Breast epithelium (tissue), 4 donors: ENCODE measurements around the gene C16orf86. TPM values are rescaled to one million over a fixed set of nuclear protein-coding genes. Genes with fewer than 3 reads are reported as not detected.

Experiments
- DNase-seq, 2 donors: peaks; one replicate each; pipeline ENCODE4 v3.0.0-alpha.2; 2019; ENCODE audit warnings: low spot score in 2 of 2
- H3K27ac ChIP-seq, 2 donors: fragments of 200-600 bp; sonication (generic) in 1 of 2; one replicate each; pipeline ENCODE4 v1.5.1; 2016 to 2019; ENCODE audit warnings: mild to moderate bottlenecking in 1 of 2
- H3K27me3 ChIP-seq, 2 donors: fragments of 200-600 bp; sonication (generic) in 1 of 2; one replicate each; pipeline versions ENCODE4 v1.5.1 to v1.6.0; 2017 to 2019; ENCODE audit warnings: control low read depth in 1 of 2, mild to moderate bottlenecking in 1 of 2
- H3K36me3 ChIP-seq: fragments of 200-600 bp; one replicate; pipeline ENCODE4 v1.5.1; 2019
- H3K4me1 ChIP-seq, 2 donors: fragments of 200-600 bp; sonication (generic); one replicate each; pipeline ENCODE4 v1.5.1; 2016 to 2019; ENCODE audit warnings: control low read depth in 1 of 2
- H3K4me3 ChIP-seq, 3 donors: fragments of 200-600 bp; sonication (generic); 1 replicate in 2 of 3; 2 replicates in 1 of 3; pipeline ENCODE4 v1.5.1; 2016 to 2019; ENCODE audit warnings: mild to moderate bottlenecking in 3 of 3, moderate library complexity in 2 of 3
- H3K9me3 ChIP-seq, 2 donors: fragments of 200-600 bp; sonication (generic) in 1 of 2; one replicate each; pipeline ENCODE4 v1.5.1; 2016 to 2019; ENCODE audit warnings: control low read depth in 1 of 2
- POLR2A ChIP-seq: fragments of 450-650 bp; IDR thresholded peaks from one replicate; pipeline ENCODE4 v1.6.1; 2016; ENCODE audit warnings: antibody characterized with exemption, mild to moderate bottlenecking, moderate library complexity
- POLR2AphosphoS5 ChIP-seq, 3 donors: sonication (generic); formaldehyde crosslinking; IDR thresholded peaks; one replicate each; pipeline ENCODE4 v1.6.1; 2017; ENCODE audit warnings: antibody characterized with exemption in 3 of 3
- intact Hi-C: fragments of 100-400 bp; cut with DNase I; formaldehyde crosslinking; loops from one replicate; pipeline ENCODE4 v1.15.1; 2023; ENCODE audit warnings: low total_unique reads
- total RNA-seq, 3 donors: library from RNA; depleted of rRNA; stranded (reverse); fragments of >200 nt; gene quantifications; one replicate each; pipeline ENCODE4 v1.1.0, GENCODE V29; 2016
- TF ChIP-seq, protein P1 (sequence below), 3 donors: fragments of 450-650 bp; IDR thresholded peaks; one replicate each; pipeline ENCODE4 v1.5.1; 2016 to 2017; ENCODE audit warnings: antibody characterized with exemption in 3 of 3, mild to moderate bottlenecking in 3 of 3, moderate library complexity in 3 of 3

Gene C16orf86
- total RNA-seq, 3 donors from 2014 or later: 7.2 to 18.1 (median 11.1) TPM

GRCh38 chr16:67667453-67667816, 821 bp downstream of the C16orf86 start:
- Histone ChIP-seq H3K4me3 (peak overlapping the region; percentile 73 to 99 (median 93)), H3K27me3 (no peaks in the 10 kb centered on the region), H3K9me3 (no peaks in the 10 kb centered on the region), H3K36me3 (no peaks in the 10 kb centered on the region), H3K4me1 (peaks cover 12 to 14% of the 10 kb centered on the region in 2 donors), H3K27ac (peak overlapping the region; percentile 89 to 97)
- TF ChIP-seq POLR2A (no peak), POLR2AphosphoS5 (IDR thresholded peaks at IDR 0.05) (no peak)
- TF ChIP-seq, protein P1, sequence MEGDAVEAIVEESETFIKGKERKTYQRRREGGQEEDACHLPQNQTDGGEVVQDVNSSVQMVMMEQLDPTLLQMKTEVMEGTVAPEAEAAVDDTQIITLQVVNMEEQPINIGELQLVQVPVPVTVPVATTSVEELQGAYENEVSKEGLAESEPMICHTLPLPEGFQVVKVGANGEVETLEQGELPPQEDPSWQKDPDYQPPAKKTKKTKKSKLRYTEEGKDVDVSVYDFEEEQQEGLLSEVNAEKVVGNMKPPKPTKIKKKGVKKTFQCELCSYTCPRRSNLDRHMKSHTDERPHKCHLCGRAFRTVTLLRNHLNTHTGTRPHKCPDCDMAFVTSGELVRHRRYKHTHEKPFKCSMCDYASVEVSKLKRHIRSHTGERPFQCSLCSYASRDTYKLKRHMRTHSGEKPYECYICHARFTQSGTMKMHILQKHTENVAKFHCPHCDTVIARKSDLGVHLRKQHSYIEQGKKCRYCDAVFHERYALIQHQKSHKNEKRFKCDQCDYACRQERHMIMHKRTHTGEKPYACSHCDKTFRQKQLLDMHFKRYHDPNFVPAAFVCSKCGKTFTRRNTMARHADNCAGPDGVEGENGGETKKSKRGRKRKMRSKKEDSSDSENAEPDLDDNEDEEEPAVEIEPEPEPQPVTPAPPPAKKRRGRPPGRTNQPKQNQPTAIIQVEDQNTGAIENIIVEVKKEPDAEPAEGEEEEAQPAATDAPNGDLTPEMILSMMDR (IDR thresholded peaks at IDR 0.05): no peak
- no peak for DNase-seq
- intact Hi-C loops: loop anchor here (10.0 kb wide), 1 partner anchor 137 kb away; the partner anchor contains the start of genes RANBP10 and TSNAXIP1

DNA sequence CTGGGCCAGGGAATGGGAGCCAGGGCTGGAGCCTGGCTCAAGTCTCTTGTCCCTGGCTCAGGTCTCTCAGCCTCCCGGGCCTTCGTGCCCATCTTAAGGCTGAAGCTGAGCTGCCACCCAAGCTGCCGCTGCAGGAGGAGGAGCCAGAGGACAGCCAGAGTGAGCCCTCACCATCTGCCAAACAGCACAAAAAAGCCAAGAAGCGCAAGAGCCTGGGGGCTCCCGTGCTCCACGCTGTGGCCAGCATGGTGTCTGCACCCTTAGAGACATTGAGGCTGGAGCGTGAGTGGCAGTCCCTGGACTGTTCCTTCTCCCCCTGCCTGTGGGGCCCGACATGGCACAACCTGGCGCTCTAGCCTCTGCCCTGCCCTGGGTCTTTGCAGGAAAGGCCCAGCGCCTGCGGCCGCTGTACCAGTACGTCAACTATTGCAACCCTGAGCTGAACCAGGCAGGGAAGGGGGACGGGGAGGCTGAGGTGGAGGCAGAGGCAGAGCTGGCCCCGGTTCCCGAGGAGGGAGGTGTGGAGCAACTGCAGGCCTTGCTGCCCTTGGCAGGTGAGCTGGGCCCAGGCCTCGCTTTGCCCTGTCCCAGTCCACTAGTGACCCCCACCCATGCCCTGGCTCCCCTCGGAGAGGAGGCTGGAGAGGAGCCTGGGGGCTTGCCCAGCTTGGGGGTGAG, 1.3 kb downstream of the C16orf86 start:
- peak; percentile 87 to 91 for DNase-seq
- TF ChIP-seq, protein P1 (IDR thresholded peaks at IDR 0.05): peak; percentile 71 to 96 (median 92)
- TF ChIP-seq POLR2AphosphoS5 (IDR thresholded peaks at IDR 0.05) (peak; percentile 34 to 65 (median 63)), POLR2A (no peak)
- Histone ChIP-seq H3K27ac (peak overlapping the region; percentile 89 to 97), H3K9me3 (no peaks in the 10 kb centered on the region), H3K4me1 (peaks cover 12 to 14% of the 10 kb centered on the region in 2 donors), H3K36me3 (no peaks in the 10 kb centered on the region), H3K27me3 (no peaks in the 10 kb centered on the region), H3K4me3 (peak overlapping the region; percentile 73 to 99 (median 93))
- intact Hi-C loops: loop anchor here (10.0 kb wide), 1 partner anchor 137 kb away; the partner anchor contains the start of genes RANBP10 and TSNAXIP1

GRCh38 chr16:67668495-67669157, 2.0 kb downstream of the C16orf86 start:
- H3K9me3 ChIP-seq: no peaks in the 10 kb centered on the region
- H3K27ac ChIP-seq: peak overlapping the region; percentile 89 to 97
- DNase-seq: peak in 1 of 2 donors; percentile 46
- H3K4me1 ChIP-seq: peaks cover 14 to 17% of the 10 kb centered on the region in 2 donors
- intact Hi-C loops: loop anchor here (10.0 kb wide), 1 partner anchor 136 kb away; the partner anchor contains the start of genes RANBP10 and TSNAXIP1
- TF ChIP-seq, protein P1 (IDR thresholded peaks at IDR 0.05): no peak
- TF ChIP-seq POLR2A (no peak), POLR2AphosphoS5 (IDR thresholded peaks at IDR 0.05) (no peak)
- no peak overlapping the region for H3K4me3 ChIP-seq
- H3K27me3 ChIP-seq: no peaks in the 10 kb centered on the region
- H3K36me3 ChIP-seq: no peaks in the 10 kb centered on the region

- H3K27ac ChIP-seq: no peak overlapping the region
- H3K4me1 ChIP-seq: peaks cover 14 to 24% of the 10 kb centered on the region in 2 donors
- intact Hi-C loops: loop anchor here (10.0 kb wide), 1 partner anchor 135 kb away; the partner anchor contains the start of genes RANBP10 and TSNAXIP1
- DNase-seq: peak in 1 of 2 donors; percentile 48
- TF ChIP-seq, protein P1 (IDR thresholded peaks at IDR 0.05): no peak
- TF ChIP-seq POLR2AphosphoS5 (IDR thresholded peaks at IDR 0.05) (no peak), POLR2A (no peak)
- H3K4me3 ChIP-seq: no peak overlapping the region
- H3K27me3 ChIP-seq: no peaks in the 10 kb centered on the region
- H3K9me3 ChIP-seq: no peaks in the 10 kb centered on the region
- no peaks in the 10 kb centered on the region for H3K36me3 ChIP-seq
Measured at GRCh38 chr16:67669499-67670101, 3.0 kb downstream of the C16orf86 start.
